ENCODE results near the gene PIEZO1.
"Not testable (repeated sequence)": the region's sequence is repeated elsewhere in the genome, so short reads cannot be mapped to it uniquely, and the experiment has no call there.

Gene PIEZO1

DNA sequence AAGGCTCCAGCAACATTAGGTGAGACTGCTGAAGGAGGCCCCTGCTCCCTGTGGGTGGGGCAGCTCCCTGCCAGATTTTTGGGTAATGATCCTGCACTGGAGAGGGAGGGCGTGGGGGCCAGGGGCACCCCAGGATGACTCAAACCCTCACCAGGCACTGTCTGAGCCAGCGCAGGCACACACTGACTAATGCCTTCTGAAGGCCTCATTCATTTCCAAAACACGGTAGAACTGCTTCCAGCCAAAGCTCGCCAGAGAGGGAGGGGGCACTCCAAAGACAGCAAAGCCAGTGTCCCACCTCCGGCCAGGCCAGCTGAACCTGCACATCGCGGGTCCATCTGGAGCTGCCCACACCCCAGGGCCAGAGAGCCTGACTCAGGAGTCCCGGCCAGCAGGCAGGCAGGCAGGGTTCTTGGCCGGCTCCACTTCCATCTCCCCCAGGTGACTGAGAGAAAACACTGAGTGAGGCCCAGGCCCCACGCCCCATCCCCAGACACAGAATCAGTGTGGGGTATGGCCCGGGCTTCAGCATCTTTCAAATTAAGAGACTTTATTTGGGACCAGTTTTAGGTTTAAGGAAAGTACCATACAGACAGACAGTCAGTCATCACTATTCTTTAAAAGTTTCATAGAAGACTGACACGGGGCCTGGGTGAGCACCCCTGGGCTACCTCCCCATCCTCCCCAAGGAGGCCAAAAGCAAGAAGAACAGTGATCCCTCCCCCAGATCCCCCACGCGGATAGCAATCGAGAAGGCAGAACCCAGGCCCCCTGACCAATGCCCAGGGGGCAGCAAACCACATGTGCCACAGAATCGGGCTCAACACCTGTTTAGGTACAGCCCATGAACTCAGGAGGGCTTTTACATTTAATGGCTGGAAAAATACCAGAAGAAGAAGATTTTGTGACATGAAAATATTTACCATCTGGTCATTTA is 2.3 kb downstream of the PIEZO1 start:
- Mint-ChIP-seq H3K9me3 (no peaks in the 10 kb centered on the region), H3K27ac (peak overlapping the region; percentile 28), H3K4me3 (peak overlapping the region; percentile 66 to 67), H3K27me3 (no peaks in the 10 kb centered on the region), H3K4me1 (peaks cover 66% of the 10 kb centered on the region)
- ATAC-seq (peak; percentile 78), DNase-seq (peak in 1 of 2 donors; percentile 78)

DNA sequence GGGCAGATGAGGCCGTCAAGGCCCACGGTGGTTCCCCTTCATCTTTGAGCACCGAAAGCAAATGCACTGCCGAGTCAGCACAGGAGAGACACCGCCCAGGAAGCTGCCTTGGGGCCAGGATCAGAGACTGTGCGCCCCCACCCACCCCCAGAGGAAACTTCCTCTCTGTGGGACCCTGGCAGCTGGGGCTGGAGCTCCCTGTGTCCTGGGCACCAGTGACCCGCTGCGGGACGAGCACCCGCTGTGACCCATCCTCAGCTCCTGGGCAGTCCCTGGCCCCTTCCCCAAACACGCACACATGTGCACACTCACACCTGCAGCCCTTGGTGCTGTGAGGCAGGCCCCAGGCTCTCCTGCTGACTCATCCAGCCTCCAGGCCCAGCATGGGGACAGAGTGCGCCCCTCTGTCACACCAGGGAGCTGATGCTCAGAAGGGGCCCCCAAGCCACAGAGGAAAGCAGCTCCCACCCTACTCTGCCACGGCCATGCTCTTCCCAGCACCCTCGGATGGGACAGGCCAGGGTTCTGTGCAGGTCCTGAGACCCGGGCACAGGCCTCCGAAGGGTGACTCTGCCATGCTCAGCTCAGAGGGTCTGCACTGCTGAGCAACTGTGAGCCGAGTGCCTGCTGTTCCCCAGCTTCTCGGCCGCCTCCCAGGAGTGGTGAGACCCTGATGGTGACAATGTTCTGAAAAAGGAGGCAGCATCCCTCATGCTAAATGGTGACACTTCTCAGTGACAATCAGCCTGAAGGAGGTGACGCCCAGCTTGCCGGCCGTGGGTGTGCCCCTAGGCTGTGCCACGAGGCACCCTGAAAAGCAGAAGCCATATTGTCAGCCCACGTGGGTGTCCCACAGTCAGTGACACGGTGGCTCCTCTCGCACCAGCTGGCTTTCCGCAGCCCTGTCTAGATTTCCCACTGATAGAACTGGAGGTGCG is 3.6 kb downstream of the PIEZO1 start:
- Mint-ChIP-seq H3K27ac (peak overlapping the region in 1 of 2 donors; percentile 84), H3K27me3 (no peaks in the 10 kb centered on the region), H3K4me3 (peak overlapping the region; percentile 66 to 67), H3K9me3 (no peaks in the 10 kb centered on the region), H3K4me1 (peaks cover 73% of the 10 kb centered on the region)
- ATAC-seq = peak; percentile 67
- peak in 1 of 2 donors; percentile 64 for DNase-seq

DNA sequence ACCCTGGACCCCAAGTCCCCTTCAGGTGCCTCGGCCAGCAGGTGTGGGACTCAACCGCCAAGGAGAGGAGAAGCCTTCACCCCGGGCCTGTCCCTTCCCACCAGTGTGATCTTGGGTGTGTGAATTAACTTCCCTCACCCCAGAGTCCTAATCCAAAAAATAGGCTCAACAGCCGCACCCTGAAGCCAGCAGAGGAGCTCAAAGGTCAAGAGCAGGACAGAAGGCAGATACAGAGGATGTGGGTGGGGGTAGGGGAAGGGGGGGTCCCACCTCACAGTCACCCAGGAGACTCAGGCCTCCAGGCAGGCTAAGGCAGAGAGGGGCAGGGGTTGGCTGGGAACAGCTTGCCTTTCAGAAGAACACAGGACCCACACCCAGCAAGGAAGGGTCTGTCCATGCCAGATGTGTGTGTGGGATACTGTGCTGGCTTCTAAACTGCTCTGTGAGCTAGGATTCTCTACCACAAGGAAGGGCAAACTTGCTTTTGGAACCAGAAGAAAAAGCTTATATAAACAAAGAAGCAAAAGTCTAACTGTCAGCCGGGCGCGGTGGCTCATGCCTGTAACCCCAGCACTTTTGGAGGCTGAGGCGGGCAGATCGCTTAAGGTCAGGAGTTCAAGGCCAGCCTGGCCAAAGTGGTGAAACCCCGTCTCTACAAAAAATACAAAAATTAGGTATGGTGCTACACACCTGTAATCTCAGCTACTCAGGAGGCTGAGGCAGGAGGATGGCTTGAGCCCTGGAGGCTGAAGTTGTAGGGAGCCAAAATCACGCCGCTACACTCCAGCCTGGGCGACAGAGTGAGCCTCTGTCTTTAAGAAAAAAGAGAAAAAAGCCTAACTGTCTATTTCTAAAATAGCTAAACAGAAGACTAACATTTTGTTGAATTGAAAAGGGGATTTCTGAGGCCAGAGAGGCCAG is 4.6 kb downstream of the PIEZO1 start:
- ATAC-seq = no peak
- H3K4me3 Mint-ChIP-seq = peak overlapping the region; percentile 66 to 67
- H3K27me3 Mint-ChIP-seq = no peaks in the 10 kb centered on the region
- H3K4me1 Mint-ChIP-seq = peaks cover 69% of the 10 kb centered on the region
- H3K27ac Mint-ChIP-seq = peak overlapping the region; percentile 69 to 83
- no peak for DNase-seq
- no peaks in the 10 kb centered on the region for H3K9me3 Mint-ChIP-seq

DNA sequence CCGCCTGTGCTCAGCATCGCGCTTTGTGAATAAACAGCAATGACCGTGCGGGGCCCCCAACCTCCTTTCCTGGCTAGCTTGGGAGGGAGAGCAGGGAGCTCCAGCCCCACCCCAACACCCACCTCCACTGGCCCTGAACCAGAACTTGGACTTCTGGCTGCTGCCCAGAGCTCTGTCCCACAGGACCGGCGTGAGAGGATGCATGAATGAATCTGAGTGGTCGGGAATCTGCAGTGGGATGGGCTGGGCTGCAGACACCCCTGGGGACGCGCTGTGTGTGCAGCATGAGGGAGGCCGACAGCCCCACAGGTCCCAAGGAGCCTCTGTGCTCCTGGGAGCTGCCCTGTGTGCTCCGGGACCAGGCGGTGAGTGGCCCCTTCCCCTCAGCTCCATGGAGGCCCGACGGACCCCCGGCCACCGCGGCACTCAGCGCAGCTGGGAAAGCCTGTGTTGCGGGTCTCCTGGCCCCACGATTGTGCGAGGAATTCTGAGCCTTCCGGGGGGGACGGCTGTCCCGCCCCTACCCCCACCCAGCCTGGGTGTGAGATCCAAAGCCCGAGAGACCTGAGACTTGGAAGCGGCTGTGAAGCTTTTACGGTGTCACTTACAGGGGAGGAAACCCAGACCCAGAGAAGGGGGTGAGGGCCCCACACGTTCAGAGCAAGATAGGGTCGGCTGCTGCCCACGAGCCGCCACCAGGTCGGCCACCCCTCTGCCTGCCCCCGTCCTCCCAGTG is 5.4 kb downstream of the PIEZO1 start:
- no peak for ATAC-seq
- H3K27ac Mint-ChIP-seq = peak overlapping the region in 1 of 2 donors; percentile 83
- no peak for DNase-seq
- H3K9me3 Mint-ChIP-seq = no peaks in the 10 kb centered on the region
- H3K4me1 Mint-ChIP-seq = peaks cover 71% of the 10 kb centered on the region
- H3K27me3 Mint-ChIP-seq = no peaks in the 10 kb centered on the region
- H3K4me3 Mint-ChIP-seq = peak overlapping the region; percentile 66 to 67

DNA sequence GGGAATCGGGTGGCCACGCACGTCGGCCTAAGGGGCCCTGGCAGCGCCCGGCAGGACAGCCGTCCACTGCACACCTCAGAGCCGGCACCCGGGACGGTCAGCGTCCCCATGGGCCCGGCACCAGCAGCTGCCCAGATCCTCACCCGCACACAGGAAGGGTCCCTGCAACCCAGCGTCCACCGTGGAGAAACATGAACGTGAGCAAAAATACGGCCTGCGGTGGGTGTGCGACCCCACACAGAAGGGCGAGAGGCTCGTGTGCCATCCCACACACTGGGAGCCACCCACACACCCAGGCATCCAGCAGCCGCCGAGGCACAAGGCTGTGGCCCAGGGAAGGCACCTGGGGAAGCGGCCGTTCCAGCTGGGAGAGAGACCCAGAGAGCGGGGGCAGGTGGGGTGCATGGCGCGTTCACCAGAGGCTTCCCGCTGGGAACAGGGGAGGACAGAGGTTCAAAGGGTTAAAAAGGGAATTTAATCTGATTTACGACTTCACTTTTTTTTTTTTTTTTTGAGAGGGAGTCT is 6.4 kb downstream of the PIEZO1 start:
- ATAC-seq (no peak), DNase-seq (no peak)
- Mint-ChIP-seq H3K4me3 (no peak overlapping the region), H3K9me3 (no peaks in the 10 kb centered on the region), H3K4me1 (peaks cover 76% of the 10 kb centered on the region), H3K27me3 (no peaks in the 10 kb centered on the region), H3K27ac (no peak overlapping the region)

DNA sequence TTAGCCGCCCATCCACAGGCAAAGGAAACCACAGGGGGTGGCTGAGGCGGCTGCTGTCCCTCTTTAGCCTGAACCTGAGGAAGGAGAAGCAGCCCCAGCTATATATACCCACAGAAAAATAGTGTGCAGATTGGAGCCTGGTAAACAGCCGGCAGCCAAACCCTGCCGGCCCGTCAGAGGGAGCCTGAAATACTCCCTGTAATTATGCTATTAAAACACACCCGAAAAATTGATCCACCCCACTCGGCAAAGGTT is 6.8 kb downstream of the PIEZO1 start:
- no peaks in the 10 kb centered on the region for H3K9me3 Mint-ChIP-seq
- peaks cover 76% of the 10 kb centered on the region for H3K4me1 Mint-ChIP-seq
- H3K4me3 Mint-ChIP-seq = no peak overlapping the region
- ATAC-seq (no peak), DNase-seq (no peak)
- H3K27ac Mint-ChIP-seq = no peak overlapping the region
- no peaks in the 10 kb centered on the region for H3K27me3 Mint-ChIP-seq

DNA sequence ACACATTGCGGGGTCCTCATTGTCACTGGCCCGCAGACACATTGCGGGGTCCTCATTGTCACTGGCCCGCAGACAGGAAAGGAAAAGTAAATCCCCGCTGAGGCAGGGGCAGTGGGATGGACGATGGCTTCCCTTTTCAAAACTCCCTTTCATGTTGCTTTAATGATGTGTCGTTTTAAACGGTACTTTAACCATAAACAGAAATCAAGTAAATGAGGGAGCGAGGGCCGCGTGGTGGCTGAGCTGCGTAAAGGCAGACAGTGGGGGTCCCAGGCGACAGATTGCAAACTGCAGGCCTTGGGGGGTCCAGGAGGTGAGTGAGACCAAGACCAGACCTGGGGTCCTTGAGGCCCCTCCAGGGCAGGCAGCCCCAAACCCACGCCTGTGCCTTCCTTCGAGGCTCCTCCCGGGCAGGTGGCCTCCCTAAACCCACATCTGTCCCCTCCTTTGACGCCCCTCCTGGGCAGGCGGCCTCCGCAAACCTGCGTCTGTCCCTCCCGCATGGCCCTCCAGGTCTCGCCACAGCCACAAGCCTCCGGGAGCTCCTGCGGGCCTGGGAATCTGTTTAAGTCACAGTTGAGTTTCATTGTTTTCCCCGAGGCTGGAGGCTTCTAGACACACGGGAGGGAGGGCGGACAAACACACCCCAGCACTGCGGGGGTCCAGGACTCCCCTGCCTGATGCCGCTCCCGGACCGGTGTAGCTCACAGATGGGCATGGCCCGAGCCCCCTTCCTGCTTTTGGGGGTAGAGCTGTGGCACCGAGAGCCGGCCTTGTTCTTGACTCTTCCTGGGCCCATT is 7.3 kb downstream of the PIEZO1 start:
- H3K4me3 Mint-ChIP-seq = no peak overlapping the region
- DNase-seq (no peak), ATAC-seq (no peak)
- H3K9me3 Mint-ChIP-seq = no peaks in the 10 kb centered on the region
- no peaks in the 10 kb centered on the region for H3K27me3 Mint-ChIP-seq
- peaks cover 71% of the 10 kb centered on the region for H3K4me1 Mint-ChIP-seq
- H3K27ac Mint-ChIP-seq = no peak overlapping the region

DNA sequence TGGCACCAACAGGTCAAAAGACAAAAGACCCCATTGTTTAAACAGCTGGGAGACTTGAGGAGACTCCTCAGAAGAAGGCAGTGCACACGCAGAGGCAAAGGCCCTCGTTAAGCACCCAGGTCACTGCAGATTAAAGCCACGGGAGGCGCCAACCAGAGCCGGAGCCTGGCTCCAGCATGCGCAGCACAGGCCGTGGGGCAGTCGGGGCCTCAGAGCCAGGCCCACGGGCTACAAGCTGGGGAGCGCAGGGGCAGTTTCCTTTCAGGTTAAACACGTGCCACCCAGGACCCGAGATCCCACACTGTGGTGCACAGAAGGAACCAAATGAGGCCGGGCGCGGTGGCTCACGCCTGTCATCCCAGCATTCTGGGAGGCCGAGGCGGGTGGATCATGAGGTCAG is 9.2 kb downstream of the PIEZO1 start:
- Mint-ChIP-seq H3K27me3 (no peaks in the 10 kb centered on the region), H3K27ac (peak overlapping the region in 1 of 2 donors; percentile 86), H3K9me3 (no peaks in the 10 kb centered on the region), H3K4me3 (no peak overlapping the region), H3K4me1 (peaks cover 64% of the 10 kb centered on the region)
- DNase-seq (no peak), ATAC-seq (no peak)

DNA sequence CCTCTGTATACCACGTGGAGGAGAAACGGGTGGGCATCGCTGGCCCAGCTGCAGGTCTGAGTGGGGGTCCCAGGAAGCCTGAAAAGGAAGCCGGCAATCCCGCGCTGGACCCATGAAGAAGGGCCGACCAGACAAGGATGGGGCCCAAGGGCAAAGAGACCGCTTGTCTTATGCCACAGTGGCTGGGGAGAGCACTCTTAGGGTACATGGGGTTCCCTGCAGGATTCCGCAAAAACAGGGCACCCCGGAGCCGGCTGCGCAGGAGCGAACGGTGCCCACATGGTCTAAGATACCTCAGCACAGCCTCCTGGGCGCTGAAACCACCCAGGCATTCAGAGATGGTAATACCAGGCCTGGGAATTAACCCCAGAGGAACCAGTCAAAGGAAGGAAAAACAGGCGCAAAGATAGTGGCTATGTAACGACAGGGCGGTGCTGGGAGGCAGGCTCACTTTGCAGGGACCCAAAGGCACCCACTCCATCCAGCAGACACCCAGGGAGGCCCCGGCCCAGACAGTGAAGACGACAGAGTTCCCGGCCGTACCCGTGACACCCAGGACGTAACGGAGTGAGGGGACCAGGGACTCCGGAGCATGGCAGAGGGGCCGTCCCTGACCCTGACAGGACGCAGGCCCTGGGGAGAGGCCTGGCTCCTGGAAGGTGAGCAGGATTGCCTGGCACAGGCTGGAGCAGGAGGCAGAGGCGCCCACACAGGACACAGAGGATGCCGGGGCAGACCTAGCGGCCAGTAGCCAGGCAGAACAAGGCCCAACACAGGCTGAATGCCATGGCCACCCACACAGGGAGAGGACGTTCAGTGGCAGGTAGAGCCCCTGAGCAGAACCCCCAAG is 10.3 kb downstream of the PIEZO1 start:
- Mint-ChIP-seq H3K27ac (peak overlapping the region in 1 of 2 donors; percentile 71), H3K4me1 (peaks cover 64% of the 10 kb centered on the region), H3K27me3 (no peaks in the 10 kb centered on the region), H3K9me3 (no peaks in the 10 kb centered on the region), H3K4me3 (no peak overlapping the region)
- DNase-seq (no peak), ATAC-seq (no peak)

DNA sequence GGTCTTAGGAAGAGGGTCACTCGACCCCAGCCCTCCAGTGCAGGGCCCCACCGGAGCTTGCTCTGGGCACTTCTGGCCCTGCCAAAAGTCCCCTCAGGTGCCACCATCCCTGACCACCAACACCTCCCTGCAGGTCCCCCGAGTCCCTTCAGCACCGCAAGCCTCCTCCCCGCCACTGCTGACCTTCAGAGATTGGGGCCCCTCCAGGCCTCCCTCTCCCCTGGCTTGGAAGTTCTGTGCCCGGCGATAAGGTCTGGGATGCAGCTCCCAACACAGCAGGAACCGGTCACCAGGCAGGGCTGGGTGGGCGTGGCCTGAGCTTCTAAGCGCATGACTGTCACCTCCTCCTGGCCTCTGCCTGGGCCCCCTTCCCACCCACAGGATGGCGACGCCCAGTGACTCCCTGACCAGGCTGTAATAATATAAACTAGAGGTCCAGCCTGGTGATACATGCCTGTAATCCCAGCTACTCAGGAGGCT is 11.2 kb downstream of the PIEZO1 start:
- Mint-ChIP-seq H3K4me3 (no peak overlapping the region), H3K4me1 (peaks cover 63% of the 10 kb centered on the region), H3K9me3 (no peaks in the 10 kb centered on the region), H3K27me3 (no peaks in the 10 kb centered on the region), H3K27ac (no peak overlapping the region)
- ATAC-seq = no peak
- DNase-seq = no peak

DNA sequence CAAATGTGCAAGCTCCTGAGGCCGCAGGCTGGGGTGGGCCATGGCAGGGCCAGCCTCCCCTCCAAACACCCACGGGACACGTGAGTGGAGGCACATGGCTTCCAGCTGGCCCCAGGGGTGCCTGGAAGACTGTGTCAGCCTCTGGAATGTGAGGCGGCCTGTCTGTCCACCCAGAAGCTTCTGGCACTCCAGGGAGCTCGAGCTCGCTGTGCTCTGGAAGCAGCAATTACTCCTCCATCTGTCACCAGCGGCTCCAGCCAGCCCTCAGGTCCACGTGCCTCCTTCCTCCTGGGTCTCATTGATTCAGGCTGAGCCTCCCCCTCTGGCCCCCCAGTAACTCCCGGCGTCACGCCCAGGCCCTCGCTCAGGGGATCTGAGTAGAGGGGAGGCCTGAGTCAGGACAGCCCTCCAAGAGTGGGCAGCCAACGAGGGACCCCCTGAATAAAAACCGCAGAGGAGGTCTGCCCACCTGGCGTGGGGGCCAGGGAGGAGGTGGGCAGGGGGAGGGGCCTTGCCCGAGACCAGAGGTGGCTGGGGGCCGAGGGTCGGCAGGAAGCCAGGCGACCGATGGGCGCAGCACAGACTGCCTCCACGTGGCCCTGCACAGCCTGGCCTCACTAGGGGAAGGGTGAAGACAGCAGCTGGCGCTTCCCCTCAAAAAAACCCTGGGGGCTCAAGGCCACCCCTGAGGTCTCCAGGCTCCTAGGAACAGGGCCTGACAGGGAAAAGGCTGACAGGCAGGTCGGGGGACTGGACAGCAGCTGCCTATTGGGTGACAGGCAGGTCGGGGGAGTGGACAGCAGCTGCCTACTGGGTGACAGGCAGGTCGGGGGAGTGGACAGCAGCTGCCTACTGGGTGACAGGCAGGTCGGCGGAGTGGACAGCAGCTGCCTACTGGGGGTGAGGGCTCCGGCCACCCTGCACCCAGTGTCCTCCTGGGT is 11.9 kb downstream of the PIEZO1 start:
- DNase-seq (no peak), ATAC-seq (no peak)
- Mint-ChIP-seq H3K4me3 (no peak overlapping the region), H3K4me1 (peaks cover 56% of the 10 kb centered on the region), H3K27me3 (no peaks in the 10 kb centered on the region), H3K9me3 (no peaks in the 10 kb centered on the region), H3K27ac (peak overlapping the region; percentile 46 to 91)

DNA sequence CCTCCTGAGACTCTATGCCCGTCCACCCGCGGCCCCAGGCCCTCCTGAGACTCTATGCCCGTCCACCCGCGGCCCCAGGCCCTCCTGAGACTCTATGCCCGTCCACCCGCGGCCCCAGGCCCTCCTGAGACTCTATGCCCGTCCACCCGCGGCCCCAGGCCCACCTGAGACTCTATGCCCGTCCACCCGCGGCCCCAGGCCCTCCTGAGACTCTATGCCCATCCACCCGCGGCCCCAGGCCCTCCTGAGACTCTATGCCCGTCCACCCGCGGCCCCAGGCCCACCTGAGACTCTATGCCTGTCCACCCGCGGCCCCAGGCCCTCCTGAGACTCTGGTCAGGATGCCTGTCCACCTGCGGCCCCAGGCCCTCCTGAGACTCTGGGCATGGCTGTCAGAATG is 13.2 kb downstream of the PIEZO1 start:
- H3K4me3 Mint-ChIP-seq, DNase-seq, ATAC-seq, H3K9me3 Mint-ChIP-seq, H3K27ac Mint-ChIP-seq, H3K27me3 Mint-ChIP-seq: not testable (repeated sequence)
- H3K4me1 Mint-ChIP-seq = peaks cover 58% of the 10 kb centered on the region
